OCI-LY7 (cell line): ENCODE results near the gene TMOD3.

Source experiments
- CTCF ChIP-seq: fragments of 200-600 bp; sonication (generic); conservative IDR thresholded peaks from 2 replicates; pipeline ENCODE4 v1.5.1; 2014; ENCODE audit warnings: mild to moderate bottlenecking, antibody characterized with exemption, low read length, moderate library complexity, mixed read lengths
- EZH2phosphoT487 ChIP-seq: fragments of 200-600 bp; sonication (generic); IDR thresholded peaks from 2 replicates; pipeline ENCODE4 v1.6.1; 2018; ENCODE audit warnings: low read depth, borderline replicate concordance, mild to moderate bottlenecking, mixed run types, antibody characterized with exemption, low read length, moderate library complexity, mixed read lengths

GRCh38 chr15:51833772-51834171 lies 4.3 kb downstream of the TMOD3 start:
- TF ChIP-seq CTCF (no peak), EZH2phosphoT487 (no peak)
